Measurements from ENCODE around the gene BFSP1.

The BFSP1 gene

DNA sequence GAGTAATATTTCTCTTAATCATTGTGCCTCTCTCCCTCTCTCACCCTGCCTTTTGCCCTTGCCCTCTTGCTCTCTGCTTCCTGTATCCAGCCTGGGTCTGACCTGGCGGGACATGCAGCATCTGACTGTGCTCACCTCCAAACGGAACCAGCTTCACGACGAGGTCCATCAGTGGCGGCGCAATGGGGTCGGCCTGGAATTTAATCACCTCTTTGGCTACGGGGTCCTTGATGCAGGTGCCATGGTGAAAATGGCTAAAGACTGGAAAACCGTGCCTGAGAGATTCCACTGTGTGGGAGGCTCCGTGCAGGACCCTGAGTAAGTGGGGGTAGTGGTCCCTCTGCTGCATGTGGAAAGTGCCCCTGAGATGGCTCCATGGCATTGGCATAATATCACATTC, 65.9 kb downstream of the BFSP1 start:
- DNase-seq (ENCODE audit: low spot score) = no peak

DNA sequence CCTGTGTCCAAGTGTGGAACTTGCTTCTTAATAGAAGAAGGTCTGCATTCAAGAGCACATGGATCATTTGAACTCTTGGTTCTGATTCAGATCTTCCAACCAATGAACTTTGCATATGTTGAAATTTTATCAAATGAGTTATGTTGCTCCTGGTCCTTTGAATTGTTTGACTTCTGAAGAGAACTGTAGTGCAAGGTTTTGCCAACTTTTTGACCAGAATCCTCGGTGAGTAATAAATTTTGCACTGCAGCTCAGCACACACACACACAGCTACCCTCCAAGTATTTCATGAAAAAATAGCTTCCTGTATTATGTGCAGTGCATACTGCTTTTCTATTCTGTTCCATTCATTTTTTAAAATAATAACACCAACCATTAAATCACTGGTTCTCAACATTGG, 67.5 kb downstream of the BFSP1 start:
- DNase-seq (ENCODE audit: low spot score) = no peak

- DNase-seq (ENCODE audit: low spot score) = no peak
These were observed 69.2 kb downstream of the BFSP1 start for GRCh38 chr20:17461941-17462340.

GRCh38 chr20:17460119-17460518, 71.1 kb downstream of the BFSP1 start:
- no peak for DNase-seq (ENCODE audit: low spot score)

- DNase-seq (ENCODE audit: low spot score) = no peak
These were observed 73.5 kb downstream of the BFSP1 start for GRCh38 chr20:17457588-17458190.

- DNase-seq (ENCODE audit: low spot score) = no peak
These were observed 74.1 kb downstream of the BFSP1 start for GRCh38 chr20:17457079-17457478.

DNA sequence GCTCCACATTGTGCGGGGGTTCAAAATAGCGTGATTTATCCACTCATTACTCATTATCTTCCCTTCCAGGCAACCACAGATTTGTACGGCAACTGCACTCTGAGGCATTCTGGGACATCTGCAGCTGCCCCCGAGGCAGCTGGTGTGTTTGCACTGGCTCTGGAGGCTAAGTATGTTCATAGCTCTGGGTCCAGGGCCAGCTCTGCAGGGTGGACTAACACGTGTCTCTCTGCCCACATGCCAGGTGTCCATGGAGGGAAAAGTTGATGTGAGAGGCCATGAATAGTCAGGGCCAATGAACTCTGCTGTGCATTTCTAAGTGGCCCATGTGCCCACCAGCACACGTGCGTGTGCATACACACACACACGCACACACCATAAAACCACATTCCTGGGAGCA, 74.9 kb downstream of the BFSP1 start:
- DNase-seq (ENCODE audit: low spot score) = no peak

- no peak for DNase-seq (ENCODE audit: low spot score)
These were observed 77.6 kb downstream of the BFSP1 start for GRCh38 chr20:17453592-17453991.

DNA sequence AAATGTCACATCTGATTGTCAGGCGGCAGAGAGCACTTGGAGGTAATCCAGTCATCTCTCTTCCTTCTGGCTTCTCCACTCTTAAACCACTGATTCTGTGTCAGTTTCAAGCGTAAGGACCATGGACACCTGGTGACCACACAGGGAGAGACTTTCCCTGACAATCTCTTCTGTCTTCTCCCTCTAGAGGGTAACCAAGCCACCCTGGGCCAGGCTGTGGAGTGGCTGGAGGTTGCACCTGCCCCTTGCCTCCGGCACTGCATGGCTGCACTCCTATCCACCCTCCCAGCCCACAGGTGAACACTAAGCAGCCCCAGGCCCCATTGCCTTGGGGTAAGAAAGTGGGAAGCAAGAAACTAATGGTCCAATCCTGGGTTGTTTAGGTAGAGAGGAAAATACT, 78.7 kb downstream of the BFSP1 start:
- no peak for DNase-seq (ENCODE audit: low spot score)

GRCh38 chr20:17449031-17449430, 82.1 kb downstream of the BFSP1 start:
- DNase-seq (ENCODE audit: low spot score) = no peak

DNA sequence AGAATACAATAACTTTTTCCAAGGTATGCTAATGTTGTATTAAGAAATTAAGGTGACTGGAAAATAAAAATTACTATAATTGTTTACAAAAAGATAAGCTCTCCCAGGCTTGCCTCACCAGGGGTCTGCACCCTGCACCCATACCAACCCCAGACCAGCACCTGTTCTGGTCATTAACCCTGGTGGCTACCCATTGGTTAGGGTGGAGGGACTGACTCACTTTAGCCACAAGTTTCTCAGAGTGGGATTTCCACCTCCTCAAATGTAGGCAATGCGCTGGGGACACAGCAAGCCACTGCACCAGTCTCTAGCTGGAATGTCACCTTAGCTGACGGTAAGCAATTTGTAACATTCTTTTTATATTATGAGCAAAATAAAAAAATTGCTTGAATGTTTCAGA, 83.1 kb downstream of the BFSP1 start:
- no peak for DNase-seq (ENCODE audit: low spot score)

DNA sequence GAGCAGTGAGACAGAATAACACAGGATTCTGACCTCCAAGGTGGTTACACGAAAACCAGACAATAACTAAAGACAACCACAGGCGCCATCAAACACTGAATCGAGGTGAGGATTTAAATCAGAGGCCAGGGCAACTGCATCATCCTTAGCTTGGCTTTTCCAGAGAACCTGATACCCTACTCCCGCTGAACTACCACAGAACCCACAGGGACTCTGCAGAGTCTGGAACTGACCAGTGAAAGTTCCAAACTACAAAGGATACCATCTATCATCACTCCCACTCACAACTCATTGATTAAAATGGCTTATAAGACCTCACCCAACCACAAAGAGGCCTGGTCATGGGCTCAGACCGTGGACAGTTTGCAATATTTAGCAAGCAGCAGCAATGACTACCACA, 85.0 kb downstream of the BFSP1 start:
- DNase-seq (ENCODE audit: low spot score) = no peak

DNA sequence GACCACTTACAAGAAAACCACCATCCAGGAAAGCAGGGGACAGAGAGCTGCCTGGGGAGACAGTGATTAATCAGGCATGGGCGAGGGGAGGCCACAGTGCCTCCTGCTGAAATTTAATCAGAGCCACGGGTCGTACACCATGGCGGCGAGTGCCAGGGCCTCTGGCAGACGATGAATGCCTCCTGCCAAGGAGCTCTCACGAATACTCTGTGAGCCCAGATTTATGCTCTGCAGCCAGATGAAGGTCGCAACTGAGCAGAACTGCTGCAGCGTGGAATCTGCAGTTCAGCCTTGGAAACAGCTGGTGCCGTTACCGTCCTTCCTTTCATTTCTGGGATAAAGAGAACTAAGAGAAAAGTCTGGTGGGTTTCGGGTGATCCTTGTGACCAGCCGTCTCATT, 85.6 kb downstream of the BFSP1 start:
- no peak for DNase-seq (ENCODE audit: low spot score)

DNA sequence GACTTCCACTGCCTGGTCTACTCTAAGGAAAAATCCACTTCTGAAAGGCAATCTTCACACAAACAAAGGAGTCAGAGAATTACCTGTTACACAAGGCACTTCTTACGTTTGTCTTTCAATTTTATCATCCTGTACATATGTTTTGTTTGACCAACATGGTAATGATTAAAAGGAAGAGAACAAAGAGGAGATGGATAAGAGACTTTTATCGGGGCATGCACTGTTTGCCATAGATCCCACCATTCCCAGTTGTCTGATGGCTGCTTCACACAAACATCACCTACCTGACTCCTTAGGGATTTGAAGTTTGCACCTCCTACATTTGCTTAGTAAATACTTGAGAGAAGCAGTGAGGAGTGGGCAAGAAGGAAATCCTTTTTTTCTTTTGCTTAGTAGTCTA, 87.1 kb downstream of the BFSP1 start:
- DNase-seq (ENCODE audit: low spot score) = no peak

Data from hematopoietic multipotent progenitor cell treated with erythropoietin and hydrocortisone succinate and interleukin-3 and kit ligand, for 15 days (in vitro differentiated cells).